Fibroblast of lung (primary cell): Measurements from ENCODE around the gene PRR22. TPM values are rescaled to one million over a fixed set of nuclear protein-coding genes. Genes with fewer than 3 reads are reported as not detected.

ENCODE experiments used
- DNase-seq, 2 donors: peaks; one replicate each; pipeline versions ENCODE4 v3.0.0 to v3.0.0-alpha.2; 2010; ENCODE audit warnings: low read depth in 2 of 2
- H2AFZ ChIP-seq: 2 replicates; pipeline ENCODE4 v1.5.1; 2012; ENCODE audit warnings: low read length, control low read depth, inconsistent platforms
- H3K27ac ChIP-seq: 2 replicates; pipeline ENCODE4 v1.5.1; 2011; ENCODE audit warnings: low read length, control low read depth; ENCODE audit not compliant: insufficient read depth
- H3K27me3 ChIP-seq: 2 replicates; pipeline ENCODE4 v1.5.1; 2011; ENCODE audit warnings: mild to moderate bottlenecking, low read length; ENCODE audit not compliant: control insufficient read depth, insufficient read depth
- H3K36me3 ChIP-seq: 2 replicates; pipeline ENCODE4 v1.5.1; 2011; ENCODE audit warnings: low read length; ENCODE audit not compliant: control insufficient read depth, insufficient read depth
- H3K4me1 ChIP-seq: 2 replicates; pipeline ENCODE4 v1.5.1; 2011; ENCODE audit warnings: low read length; ENCODE audit not compliant: control insufficient read depth, insufficient read depth; ENCODE audit errors: extremely low read depth
- H3K4me2 ChIP-seq: 2 replicates; pipeline ENCODE4 v1.5.1; 2011; ENCODE audit warnings: low read length, control low read depth; ENCODE audit not compliant: insufficient read depth; ENCODE audit errors: extremely low read depth
- H3K4me3 ChIP-seq, 4 experiments: fragments of 200-600 bp in 1 of 4; sonication (generic) in 1 of 4; replicated peaks in 1 of 4; 2 replicates each; pipeline ENCODE4 v1.5.1; 2011 to 2016; ENCODE audit warnings: low read length in 4 of 4, low read depth in 3 of 4, mild to moderate bottlenecking in 3 of 4, control low read depth in 2 of 4, inconsistent platforms in 1 of 4, mixed read lengths in 1 of 4; ENCODE audit not compliant: insufficient read depth in 1 of 4; ENCODE audit errors: control extremely low read depth in 1 of 4
- H3K79me2 ChIP-seq: 2 replicates; pipeline ENCODE4 v1.5.1; 2012; ENCODE audit warnings: mild to moderate bottlenecking, low read length, inconsistent platforms; ENCODE audit not compliant: control insufficient read depth, insufficient read depth
- H3K9ac ChIP-seq: 2 replicates; pipeline ENCODE4 v1.5.1; 2011; ENCODE audit warnings: mild to moderate bottlenecking, low read length, control low read depth; ENCODE audit not compliant: insufficient read depth
- H3K9me3 ChIP-seq: 2 replicates; pipeline ENCODE4 v1.5.1; 2012; ENCODE audit warnings: low read depth, low read length; ENCODE audit not compliant: control insufficient read depth, insufficient read depth
- H4K20me1 ChIP-seq: 2 replicates; pipeline ENCODE4 v1.5.1; 2011; ENCODE audit warnings: low read length; ENCODE audit not compliant: control insufficient read depth, insufficient read depth; ENCODE audit errors: extremely low read depth
- CTCF ChIP-seq, 2 donors: IDR thresholded peaks in 1 of 2; conservative IDR thresholded peaks in 1 of 2; 1 replicate in 1 of 2; 2 replicates in 1 of 2; pipeline ENCODE4 v1.5.1; 2011 to 2012; ENCODE audit warnings: low read length in 2 of 2, control low read depth in 1 of 2, inconsistent platforms in 1 of 2, low read depth in 1 of 2, mild to moderate bottlenecking in 1 of 2
- EZH2 ChIP-seq: IDR thresholded peaks from 2 replicates; pipeline ENCODE4 v1.5.1; 2012; ENCODE audit warnings: low read length, control low read depth, mild to moderate bottlenecking; ENCODE audit errors: missing control alignments
- polyA plus RNA-seq, 2 donors: library from polyadenylated mRNA; depleted of rRNA in 1 of 2; stranded (reverse) in 1 of 2; unstranded in 1 of 2; fragments of >200 nt; gene quantifications; 2 replicates each; pipeline ENCODE4 v1.2.1, GENCODE V29; 2011 to 2012; ENCODE audit warnings: missing spikeins in 1 of 2
- total RNA-seq: library from RNA; depleted of rRNA; stranded (reverse); fragments of >200 nt; gene quantifications from 2 replicates; pipeline ENCODE4 v1.2.1, GENCODE V29; 2014

Gene PRR22
- total and polyA plus RNA-seq, 2 donors (not counting 1 experiment from before 2014, with no cell fraction given): 0.15 to 0.17 TPM

GRCh38 chr19:5765220-5765619 is 19.3 kb downstream of the PRR22 start:
- Histone ChIP-seq H3K9me3 (no peaks in the 10 kb centered on the region), H3K4me3 (no peak overlapping the region), H3K4me2 (no peak overlapping the region), H3K27me3 (no peaks in the 10 kb centered on the region), H3K27ac (no peak overlapping the region), H3K9ac (no peak overlapping the region), H4K20me1 (no peaks in the 10 kb centered on the region), H3K79me2 (no peaks in the 10 kb centered on the region), H2AFZ (no peak overlapping the region), H3K4me1 (no peaks in the 10 kb centered on the region), H3K36me3 (no peaks in the 10 kb centered on the region)
- TF ChIP-seq CTCF (conservative IDR thresholded peaks at IDR 0.05 in 1 of 2, IDR thresholded peaks at IDR 0.05 in 1 of 2; ENCODE audit: low read depth in 1 of 2, low read length in 2 of 2) (no peak), EZH2 (no peak)
- DNase-seq: no peak

GRCh38 chr19:5762608-5763217 is 21.8 kb downstream of the PRR22 start:
- Histone ChIP-seq H3K9me3 (no peaks in the 10 kb centered on the region), H4K20me1 (no peaks in the 10 kb centered on the region), H3K4me2 (no peak overlapping the region), H3K79me2 (no peaks in the 10 kb centered on the region), H3K4me3 (no peak overlapping the region), H2AFZ (no peak overlapping the region), H3K27me3 (no peaks in the 10 kb centered on the region), H3K4me1 (no peaks in the 10 kb centered on the region), H3K36me3 (no peaks in the 10 kb centered on the region), H3K9ac (no peak overlapping the region), H3K27ac (no peak overlapping the region)
- no peak for DNase-seq
- TF ChIP-seq EZH2 (no peak), CTCF (conservative IDR thresholded peaks at IDR 0.05 in 1 of 2, IDR thresholded peaks at IDR 0.05 in 1 of 2; ENCODE audit: low read depth in 1 of 2, low read length in 2 of 2) (no peak)

- H3K4me1 ChIP-seq: no peaks in the 10 kb centered on the region
- no peak overlapping the region for H2AFZ ChIP-seq
- no peaks in the 10 kb centered on the region for H3K36me3 ChIP-seq
- H3K27ac ChIP-seq: no peak overlapping the region
- H3K79me2 ChIP-seq: no peaks in the 10 kb centered on the region
- H3K9me3 ChIP-seq: no peaks in the 10 kb centered on the region
- no peaks in the 10 kb centered on the region for H4K20me1 ChIP-seq
- H3K9ac ChIP-seq: no peak overlapping the region
- H3K4me3 ChIP-seq: no peak overlapping the region
- H3K4me2 ChIP-seq: no peak overlapping the region
- no peak for TF ChIP-seq CTCF (conservative IDR thresholded peaks at IDR 0.05 in 1 of 2, IDR thresholded peaks at IDR 0.05 in 1 of 2; ENCODE audit: low read depth in 1 of 2, low read length in 2 of 2)
- TF ChIP-seq EZH2: no peak
- no peaks in the 10 kb centered on the region for H3K27me3 ChIP-seq
- no peak for DNase-seq
Measured at GRCh38 chr19:5753743-5754142, 30.8 kb downstream of the PRR22 start.
